NCI-H2107 treated with DMSO at 0.1 percent for 48 hours (cell line): ENCODE data around the gene OPRPN.

Experiments used
- DNase-seq: peaks from one replicate; lab custom pipeline; 2025; ENCODE audit not compliant: unreplicated experiment; lab: John Stamatoyannopoulos, UW

Gene OPRPN, protein sequence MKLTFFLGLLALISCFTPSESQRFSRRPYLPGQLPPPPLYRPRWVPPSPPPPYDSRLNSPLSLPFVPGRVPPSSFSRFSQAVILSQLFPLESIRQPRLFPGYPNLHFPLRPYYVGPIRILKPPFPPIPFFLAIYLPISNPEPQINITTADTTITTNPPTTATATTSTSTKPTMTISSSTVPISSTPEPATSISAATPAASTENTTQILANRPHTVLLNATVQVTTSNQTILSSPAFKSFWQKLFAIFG

DNA sequence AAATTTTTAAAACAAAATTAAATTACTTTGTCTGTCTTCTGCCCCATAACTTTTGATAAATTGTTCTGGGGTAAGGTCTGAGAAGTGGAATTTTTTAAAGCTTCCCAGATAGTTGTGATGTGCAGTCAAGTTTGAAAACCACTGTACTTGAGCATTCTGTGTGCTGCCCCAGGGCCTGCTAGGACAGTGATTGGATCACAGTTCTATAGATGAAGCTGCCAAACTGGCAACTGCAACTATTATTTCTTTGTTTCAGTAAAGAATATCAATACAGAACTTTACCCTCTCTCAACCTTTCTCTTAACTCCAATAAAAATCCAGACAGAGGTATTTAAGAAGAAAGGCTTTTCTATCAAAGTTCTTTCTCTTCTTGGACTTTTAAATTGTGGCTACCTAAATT, at the start of gene OPRPN:
Gene OPRPN, plus strand, starts transcription at position 361 of the 400 bp plus-strand sequence. CDS start 1,346 bp downstream, outside the sequence.
- no peak for DNase-seq

DNA sequence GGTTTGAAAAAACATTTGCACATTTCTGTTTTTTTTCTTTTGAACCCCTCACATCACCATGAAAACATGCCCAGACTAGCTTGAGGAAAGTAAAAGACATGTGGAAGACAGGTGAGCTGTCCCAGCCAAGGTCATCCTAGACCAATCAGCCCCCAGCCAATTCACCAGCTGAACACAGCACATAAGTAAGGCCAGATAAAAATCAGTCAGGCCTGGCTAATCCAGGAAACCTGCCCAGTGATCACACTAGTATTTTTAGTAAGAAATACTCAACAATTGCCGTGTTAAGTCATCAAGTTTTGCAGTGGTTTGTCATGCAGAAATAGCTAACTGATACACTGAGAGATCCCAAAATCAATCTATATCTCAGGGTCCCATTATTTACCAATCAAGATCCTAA, 41.6 kb upstream of the OPRPN start:
- no peak for DNase-seq

DNA sequence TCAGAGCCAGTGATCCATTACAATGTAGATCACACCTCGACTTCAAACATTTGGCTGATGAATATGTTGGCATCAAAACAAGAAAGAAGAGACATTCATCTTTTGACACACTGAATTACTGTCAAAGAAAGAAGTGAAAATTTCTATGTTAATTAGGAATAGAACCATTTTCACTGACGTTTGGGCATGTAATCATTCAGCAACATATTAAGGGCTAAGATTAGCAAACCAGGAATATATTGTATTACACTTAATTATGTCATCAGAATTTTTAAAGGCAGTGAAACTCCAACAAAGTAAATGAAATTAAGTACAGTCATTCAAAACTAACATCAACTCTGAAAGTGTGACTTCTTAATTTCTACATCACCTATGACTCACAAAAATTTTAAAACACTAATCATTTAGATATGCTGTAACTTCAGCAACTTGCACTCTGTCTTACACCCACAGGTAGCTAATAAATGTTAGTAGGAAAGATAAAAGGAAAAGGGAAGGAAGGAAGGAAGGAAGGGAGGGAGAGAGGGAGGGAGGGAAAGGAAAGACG, 38.6 kb upstream of the OPRPN start:
- no peak for DNase-seq

GRCh38 chr4:70360460-70360859, 37.3 kb upstream of the OPRPN start, which contains the start of gene SMR3A:
Gene SMR3A (plus strand): TSS chr4:70360760. CDS start chr4:70362116, 1,356 bp downstream.
- DNase-seq: no peak

GRCh38 chr4:70364002-70364401, 33.7 kb upstream of the OPRPN start:
- no peak for DNase-seq

GRCh38 chr4:70365479-70365878, 32.3 kb upstream of the OPRPN start:
- no peak for DNase-seq

DNA sequence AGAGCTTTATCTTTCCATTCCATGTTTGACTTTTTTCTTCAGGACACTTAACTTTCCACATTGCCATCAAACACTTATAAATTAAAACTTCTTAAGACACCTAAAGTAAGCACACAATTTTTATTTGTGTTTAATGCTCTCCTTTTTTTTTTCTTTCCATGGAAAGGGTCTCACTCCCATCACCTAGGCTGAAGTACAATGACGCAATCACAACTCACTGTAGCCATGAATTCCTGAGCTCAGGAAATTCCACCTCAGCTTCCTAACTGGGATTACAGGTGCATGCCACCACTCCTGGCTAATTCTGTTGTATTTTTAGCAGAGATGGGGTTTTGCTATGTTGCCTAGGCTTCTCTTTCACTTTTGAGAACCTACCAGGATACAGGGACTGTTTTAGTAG, 29.9 kb upstream of the OPRPN start:
- no peak for DNase-seq

GRCh38 chr4:70371987-70372386, 25.8 kb upstream of the OPRPN start:
- no peak for DNase-seq

GRCh38 chr4:70372760-70373159, 25.0 kb upstream of the OPRPN start:
- DNase-seq: no peak

DNA sequence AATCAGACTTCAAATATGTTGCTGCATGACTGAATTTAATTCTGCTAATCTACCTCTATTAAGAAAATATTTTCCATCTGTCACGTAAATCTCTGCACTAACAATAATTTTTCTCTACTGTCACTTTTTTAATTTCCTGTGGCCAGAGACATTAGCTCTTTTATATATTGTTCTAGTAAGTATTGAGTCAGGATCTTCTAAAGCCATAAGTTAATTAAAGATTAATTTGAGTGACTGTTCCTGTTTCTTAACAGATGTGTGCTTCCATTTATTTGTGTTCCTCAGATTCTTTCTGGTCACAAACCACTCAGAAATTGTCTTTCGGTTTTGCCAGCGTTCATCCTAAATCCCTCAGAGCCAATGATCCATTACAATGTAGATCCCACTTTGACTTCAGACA, 17.2 kb upstream of the OPRPN start:
- no peak for DNase-seq

DNA sequence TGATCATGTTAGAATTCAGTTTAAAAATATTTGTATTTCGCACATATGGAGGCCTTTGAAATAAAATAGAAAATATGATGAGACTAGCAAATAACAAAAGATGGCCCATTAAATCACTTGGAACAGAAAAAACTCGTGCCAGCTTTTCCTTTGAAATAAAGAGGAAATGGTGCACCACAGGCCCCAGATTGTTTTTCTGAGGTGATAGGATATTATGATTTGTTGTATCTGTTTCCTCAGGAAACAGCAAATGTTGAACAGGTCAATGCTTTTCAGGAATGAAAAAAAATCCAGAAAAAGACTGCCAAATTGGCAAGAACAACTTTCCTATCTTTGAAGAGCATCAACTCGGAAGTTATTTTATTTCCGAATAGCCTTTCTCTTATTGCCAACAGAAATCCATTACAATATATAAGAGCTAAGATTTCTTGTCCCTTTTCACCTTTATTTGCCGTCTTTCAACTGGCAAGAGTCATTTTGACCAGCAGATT, 15.0 kb upstream of the OPRPN start, which contains the start of gene SMR3B:
Gene SMR3B, plus strand, starts transcription at position 441 of the 491 bp plus-strand sequence. CDS start 1,380 bp downstream, outside the sequence.
- no peak for DNase-seq

GRCh38 chr4:70392057-70392776, 5.5 kb upstream of the OPRPN start:
- DNase-seq: no peak

DNA sequence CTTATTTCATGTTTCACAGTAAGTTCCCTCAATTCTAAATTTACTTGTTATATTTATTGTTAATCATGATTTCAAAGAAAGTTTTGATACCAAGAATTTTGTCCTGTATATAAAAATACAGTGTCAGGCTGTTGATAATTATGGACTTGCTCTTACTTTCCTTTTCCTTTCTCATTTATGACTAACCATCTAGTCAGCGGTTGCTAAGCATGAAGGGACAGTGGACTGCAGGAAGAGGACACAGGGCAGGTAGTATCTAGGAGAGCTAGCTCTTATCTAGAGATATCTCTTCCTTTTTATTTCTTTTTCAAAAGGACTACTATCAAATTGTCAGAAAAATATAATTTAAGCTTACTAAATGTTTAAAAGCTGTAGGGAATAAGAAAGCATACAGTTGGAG, 1.6 kb downstream of the OPRPN start:
- no peak for DNase-seq

DNA sequence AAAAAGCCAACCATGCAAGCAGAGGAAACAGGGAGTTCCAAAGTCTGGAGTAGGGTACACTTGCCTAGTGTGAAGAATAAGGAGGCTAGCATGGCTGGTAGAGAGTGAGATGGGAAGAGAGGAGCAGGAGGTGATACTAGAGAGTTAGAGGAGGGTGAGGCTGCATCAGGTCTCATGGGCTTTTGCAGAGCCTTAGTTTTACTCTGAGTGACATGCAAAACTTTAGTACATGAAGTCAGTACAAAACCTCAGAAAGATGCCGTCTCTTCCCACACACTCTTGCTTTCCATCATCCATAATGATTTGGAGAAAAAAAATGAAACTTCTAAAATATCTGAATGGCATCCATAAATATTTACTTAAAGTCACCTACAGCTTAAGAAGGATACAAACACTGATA, 5.0 kb downstream of the OPRPN start:
- DNase-seq: no peak

- no peak for DNase-seq
These were observed 8.0 kb downstream of the OPRPN start for GRCh38 chr4:70405765-70406164.

GRCh38 chr4:70425306-70425705, 27.6 kb downstream of the OPRPN start:
- DNase-seq: no peak

DNA sequence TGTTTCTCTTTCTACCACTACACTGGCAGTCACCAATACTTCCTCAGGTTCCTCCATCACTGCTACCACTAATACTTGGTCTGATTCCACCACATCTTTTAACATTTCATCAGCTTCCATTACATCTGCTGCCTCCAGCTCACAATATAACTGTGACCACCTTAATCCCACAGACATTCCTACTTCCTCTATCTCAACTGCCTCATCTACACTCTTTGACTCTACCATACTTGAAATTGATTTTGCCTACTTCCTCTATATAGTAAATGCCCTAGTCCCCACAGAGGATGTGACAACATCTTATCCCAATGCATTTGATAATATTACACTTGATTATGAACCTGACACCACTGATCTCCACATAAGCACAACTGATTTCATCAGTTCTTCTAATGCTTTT, 29.0 kb downstream of the OPRPN start:
- no peak for DNase-seq

GRCh38 chr4:70437197-70437596, 39.5 kb downstream of the OPRPN start:
- DNase-seq: no peak

DNA sequence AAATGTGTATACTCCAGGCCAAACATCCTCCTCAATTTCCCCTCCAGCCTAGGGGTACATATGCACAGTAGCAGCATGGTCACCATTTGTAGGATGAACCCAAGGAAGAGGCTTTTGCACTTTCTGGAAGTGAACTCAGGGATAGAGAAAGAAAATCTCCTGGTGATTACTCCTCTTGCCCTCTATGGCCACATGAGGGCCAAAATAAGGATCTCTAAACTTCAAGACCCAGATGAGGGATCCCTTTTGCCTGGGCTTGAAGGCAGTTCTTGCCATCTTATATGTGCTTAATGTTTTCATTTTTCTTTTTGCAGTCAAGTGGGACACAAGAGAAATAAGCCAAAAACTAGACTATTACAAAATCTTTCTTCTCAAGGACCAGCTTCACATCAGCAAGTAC, 44.7 kb downstream of the OPRPN start:
- DNase-seq: no peak

DNA sequence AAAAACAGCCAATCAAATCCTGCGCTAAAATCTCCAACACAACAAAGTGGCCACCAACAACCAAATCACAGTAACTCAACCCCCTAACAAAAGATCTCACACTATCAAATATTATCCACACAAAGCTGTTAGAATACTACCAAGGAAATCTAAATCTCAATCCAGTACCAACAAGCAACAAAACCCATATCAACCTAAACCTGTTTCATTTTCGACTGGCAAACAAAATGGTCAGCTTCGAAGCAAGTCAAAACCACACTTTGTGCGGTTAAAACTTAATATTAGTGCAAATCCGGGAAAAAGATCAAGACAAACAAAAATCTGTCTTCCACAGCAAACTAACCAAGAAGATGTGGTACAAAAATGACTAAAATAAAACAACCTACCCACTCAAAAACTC, 45.6 kb downstream of the OPRPN start:
- no peak for DNase-seq

GRCh38 chr4:70449220-70449619, 51.5 kb downstream of the OPRPN start:
- DNase-seq: no peak

DNA sequence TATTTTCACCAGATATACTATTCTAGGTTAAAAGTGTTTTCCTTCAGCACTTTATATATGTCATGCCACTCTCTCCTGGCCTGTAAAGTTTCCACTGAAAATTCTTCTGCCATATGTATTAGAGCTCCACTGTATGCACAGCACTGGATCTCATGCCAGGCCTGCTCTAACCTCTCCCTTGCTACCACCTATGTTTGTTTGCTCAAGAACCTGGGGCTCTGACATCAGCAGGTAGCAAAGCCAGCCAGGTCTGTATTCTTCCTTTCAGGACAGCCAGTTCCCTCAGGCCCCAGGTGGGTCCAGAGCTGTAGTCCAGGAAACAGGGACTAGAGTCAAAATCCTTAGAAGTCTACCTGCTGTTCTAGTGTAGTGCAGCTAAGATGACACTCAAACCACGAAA, 55.2 kb downstream of the OPRPN start:
- DNase-seq: no peak
